GM12878 (cell line): ENCODE results near the gene USP31. TPM values are rescaled to one million over a fixed set of nuclear protein-coding genes. Genes with fewer than 3 reads are reported as not detected.

Source experiments
- ATAC-seq: fragments of 200-7000 bp; cut with Tn5 transposase; 3 replicates; pipeline ENCODE4 v1.9.1; 2020; ENCODE audit warnings: mild to moderate bottlenecking, moderate library complexity
- BruUV-seq: library from RNA; stranded (reverse); fragments of 400-500 nt; replicated peaks from 2 replicates; lab custom pipeline; 2021; lab: Mats Ljungman, UMichigan
- CTCF ChIA-PET: fragments of 300-600 bp; sonication (Branson Sonifier 250); formaldehyde crosslinking; extraction: SDS; loops from one replicate; lab custom pipeline; 2021; ENCODE audit warnings: inconsistent platforms; lab: Yijun Ruan, JAX
- POLR2A ChIA-PET: fragments of 350-600 bp; formaldehyde crosslinking; extraction: SDS; loops from one replicate; lab custom pipeline; 2021; ENCODE audit warnings: inconsistent platforms; lab: Charles Lee
- RAD21 ChIA-PET: fragments of 300-600 bp; sonication (Branson Sonifier 250); formaldehyde crosslinking; loops from one replicate; lab custom pipeline; 2023; ENCODE audit warnings: antibody characterized with exemption; ENCODE audit not compliant: unreplicated experiment; lab: Charles Lee
- SMC1A ChIA-PET: fragments of 300-600 bp; sonication (Branson Sonifier 250); formaldehyde crosslinking; loops from one replicate; lab custom pipeline; 2023; ENCODE audit not compliant: unreplicated experiment, uncharacterized antibody; lab: Charles Lee
- DNase-seq: peaks from one replicate; pipeline ENCODE4 v3.0.0-alpha.2; 2011; ENCODE audit warnings: low read depth, low spot score
- FAIRE-seq: peaks from 3 replicates; lab custom pipeline; 2011; peaks lifted over from hg19 to GRCh38; lab: Jason Lieb, UNC
- H2AFZ ChIP-seq: 2 replicates; pipeline ENCODE4 v1.6.0; 2011; ENCODE audit warnings: low read depth, low read length, control low read depth; ENCODE audit not compliant: control insufficient read depth
- H3K27ac ChIP-seq: 2 replicates; pipeline ENCODE4 v1.5.1; 2011; ENCODE audit warnings: control low read depth; ENCODE audit not compliant: control insufficient read depth, insufficient read depth
- H3K27me3 ChIP-seq, 2 experiments: replicated peaks in 1 of 2; 2 replicates each; pipeline versions ENCODE4 v1.6.0 to v1.6.1; 2011; ENCODE audit warnings: low read length in 1 of 2; ENCODE audit not compliant: control insufficient read depth in 2 of 2, insufficient read depth in 2 of 2
- H3K36me3 ChIP-seq, 2 experiments: 2 replicates each; pipeline ENCODE4 v1.5.1; 2011; ENCODE audit warnings: low read length in 1 of 2; ENCODE audit not compliant: control insufficient read depth in 2 of 2, insufficient read depth in 2 of 2
- H3K4me1 ChIP-seq: 2 replicates; pipeline ENCODE4 v1.6.1; 2011; ENCODE audit warnings: mild to moderate bottlenecking, low read length, moderate library complexity, mixed read lengths; ENCODE audit not compliant: control insufficient read depth, insufficient read depth
- H3K4me2 ChIP-seq: 2 replicates; pipeline ENCODE4 v1.6.0; 2011; ENCODE audit warnings: control low read depth; ENCODE audit not compliant: control insufficient read depth, insufficient read depth
- H3K4me3 ChIP-seq: fragments of 200-600 bp; sonication (generic); 2 replicates; pipeline ENCODE4 v1.5.1; 2016
- H3K79me2 ChIP-seq: 2 replicates; pipeline ENCODE4 v1.6.0; 2011; ENCODE audit warnings: low read length; ENCODE audit not compliant: control insufficient read depth, insufficient read depth
- H3K9ac ChIP-seq: 2 replicates; pipeline ENCODE4 v1.8.0; 2011; ENCODE audit warnings: low read length, control low read depth, mixed read lengths; ENCODE audit not compliant: control insufficient read depth, insufficient read depth
- H3K9me3 ChIP-seq: replicated peaks from 3 replicates; pipeline ENCODE4 v1.5.1; 2011; ENCODE audit warnings: mild to moderate bottlenecking, low read length; ENCODE audit not compliant: control insufficient read depth, insufficient read depth
- H4K20me1 ChIP-seq: 2 replicates; pipeline ENCODE4 v1.6.0; 2011; ENCODE audit not compliant: control insufficient read depth, insufficient read depth
- ASH2L ChIP-seq: fragments of 300-600, 200-600 bp; sonication (generic); IDR thresholded peaks from 2 replicates; pipeline ENCODE4 v1.6.1; 2017; ENCODE audit warnings: low read depth, mild to moderate bottlenecking, borderline replicate concordance
- FOXM1 ChIP-seq: IDR thresholded peaks from 2 replicates; pipeline ENCODE4 v1.6.1; 2012; ENCODE audit warnings: low read depth, mild to moderate bottlenecking, inconsistent platforms, low read length, moderate library complexity
- NBN ChIP-seq: fragments of 450-650 bp; IDR thresholded peaks from 2 replicates; pipeline ENCODE4 v1.6.1; 2016
- POLR2A ChIP-seq: IDR thresholded peaks from 2 replicates; pipeline ENCODE4 v1.6.1; 2011; ENCODE audit warnings: low read depth, mild to moderate bottlenecking, low read length
- SMAD5 ChIP-seq: IDR thresholded peaks from 2 replicates; pipeline ENCODE4 v1.6.1; 2016; ENCODE audit warnings: antibody characterized with exemption, low read depth
- SPI1 ChIP-seq: IDR thresholded peaks from 2 replicates; pipeline ENCODE4 v1.6.1; 2011; ENCODE audit warnings: low read depth, mild to moderate bottlenecking, low read length, moderate library complexity, borderline replicate concordance; ENCODE audit not compliant: insufficient read depth
- STAT1 ChIP-seq: fragments of 450-650 bp; conservative IDR thresholded peaks from 2 replicates; pipeline ENCODE4 v1.6.1; 2014; ENCODE audit warnings: antibody characterized with exemption, mild to moderate bottlenecking
- SUZ12 ChIP-seq: fragments of 200-600 bp; sonication (generic); IDR thresholded peaks from one replicate; pipeline ENCODE4 v1.6.1; 2018; ENCODE audit warnings: antibody characterized with exemption, mild to moderate bottlenecking; ENCODE audit not compliant: unreplicated experiment
- TBL1XR1 ChIP-seq: IDR thresholded peaks from 2 replicates; pipeline ENCODE4 v1.6.1; 2012; ENCODE audit warnings: low read depth, low read length, improper control_type of control experiment
- WGBS: methylation state at CpG from one replicate; pipeline ENCODE4 v1.1.6; 2016; ENCODE audit warnings: low lambda C conversion rate; ENCODE audit not compliant: insufficient replicate concordance, insufficient coverage; ENCODE audit errors: missing lambda C conversion rate; 5-methylcytosine and 5-hydroxymethylcytosine counted together
- in situ Hi-C: fragments of 300-500 bp; cut with MboI; formaldehyde crosslinking; loops from 9 replicates; pipeline ENCODE4 v1.14.3; 2018; ENCODE audit warnings: mixed read lengths
- intact Hi-C: fragments of 100-400 bp; cut with micrococcal nuclease; formaldehyde crosslinking; loops from one replicate; pipeline ENCODE4 v1.14.2; 2022; ENCODE audit not compliant: unreplicated experiment
- polyA plus RNA-seq, 11 experiments: library from polyadenylated mRNA; depleted of rRNA in 4 of 11; unstranded in 6 of 11; stranded (reverse) in 5 of 11; fragments of >200 nt; fragmentation: Nextera tagmentation in 4 of 11; fragmentation: Illumina TruSeq in 1 of 11; extraction: Ambion mirVana in 4 of 11; extraction: Trizol in 1 of 11; gene quantifications; 1 replicate in 1 of 11; 2 replicates in 10 of 11; pipeline versions ENCODE4 v1.2.1 to v1.2.3, GENCODE V29; 2011 to 2016; ENCODE audit warnings: inconsistent platforms in 2 of 11, missing spikeins in 2 of 11, low read depth in 1 of 11
- total RNA-seq, 4 experiments: library from RNA; depleted of rRNA in 3 of 4; stranded (reverse); fragments of >200 nt in 3 of 4; fragmentation: Illumina TruSeq in 1 of 4; extraction: Trizol in 1 of 4; gene quantifications; 2 replicates each; pipeline versions ENCODE4 v1.2.1 to v1.2.3, GENCODE V29; 2013 to 2021
- TF ChIP-seq, protein P1 (sequence below): fragments of 450-650 bp; conservative IDR thresholded peaks from 2 replicates; pipeline ENCODE4 v1.6.1; 2017; ENCODE audit warnings: mild to moderate bottlenecking, moderate library complexity
- TF ChIP-seq, protein P2 (sequence below): IDR thresholded peaks from 2 replicates; pipeline ENCODE4 v1.6.1; 2012; ENCODE audit warnings: improper control_type of control experiment, low read depth, low read length; ENCODE audit not compliant: insufficient replicate concordance
- TF ChIP-seq, protein P3 (sequence below): fragments of 450-650 bp; IDR thresholded peaks from 2 replicates; pipeline ENCODE4 v1.6.1; 2016; ENCODE audit warnings: mild to moderate bottlenecking
- TF ChIP-seq, protein P4 (sequence below): fragments of 450-650 bp; IDR thresholded peaks from 2 replicates; pipeline ENCODE4 v1.6.1; 2016; ENCODE audit warnings: mild to moderate bottlenecking, moderate library complexity, borderline replicate concordance

USP31 gene
- total and polyA plus RNA-seq, 10 of the 15 experiments (the other 5 are each of a cell fraction or from before 2014, with no cell fraction given): 0.87 to 6.5 (median 3.2) TPM

DNA sequence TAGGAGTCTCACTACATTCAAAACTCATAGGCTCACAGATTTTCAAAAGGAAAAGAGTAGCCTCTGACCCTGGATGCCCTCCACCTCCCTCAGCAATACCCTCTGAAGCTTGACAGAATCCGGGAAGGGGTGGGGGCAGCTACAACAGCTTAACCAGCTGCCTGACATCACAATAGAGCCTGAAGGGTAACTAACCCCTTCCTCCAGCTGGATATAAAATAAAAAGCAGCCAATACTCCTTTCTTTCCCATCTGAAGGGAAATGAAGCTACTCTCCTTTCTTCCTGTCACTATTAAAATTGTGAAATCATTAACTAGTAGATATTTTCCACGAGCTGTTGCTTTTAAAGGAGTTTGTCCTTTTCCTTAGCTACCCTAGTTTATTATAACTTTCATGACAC, 24.0 kb downstream of the USP31 start:
- no peak overlapping the region for H2AFZ ChIP-seq
- no peak overlapping the region for H3K27ac ChIP-seq
- SMC1A ChIA-PET: interaction anchor here (0.7 to 1.3 kb wide), 4 partner anchors 8 to 309 kb away, joined by 3 to 4 read pairs (median 4); no protein-coding TSS in a partner anchor
- no peaks in the 10 kb centered on the region for H3K79me2 ChIP-seq
- CTCF ChIA-PET: interaction anchor here (0.9 kb wide), 1 partner anchor 311 kb away, joined by 3 read pairs; no protein-coding TSS in a partner anchor
- RAD21 ChIA-PET: no interaction called here
- H3K4me1 ChIP-seq: no peaks in the 10 kb centered on the region
- BruUV-seq: TSS peak; percentile 61
- POLR2A ChIA-PET: no interaction called here
- H3K4me2 ChIP-seq: no peak overlapping the region
- no peak for DNase-seq
- no peaks in the 10 kb centered on the region for H3K9me3 ChIP-seq
- H3K4me3 ChIP-seq: no peak overlapping the region
- 73% methylated on average over 2 of the region's 2 CpGs for WGBS
- no peak for ATAC-seq
- no peak for FAIRE-seq
- no peaks in the 10 kb centered on the region for H3K27me3 ChIP-seq
- no peak overlapping the region for H3K9ac ChIP-seq
- H3K36me3 ChIP-seq: no peaks in the 10 kb centered on the region
- H4K20me1 ChIP-seq: no peaks in the 10 kb centered on the region
- intact Hi-C loops: no loop called here
- in situ Hi-C loops: no loop called here
- TF ChIP-seq, protein P1, sequence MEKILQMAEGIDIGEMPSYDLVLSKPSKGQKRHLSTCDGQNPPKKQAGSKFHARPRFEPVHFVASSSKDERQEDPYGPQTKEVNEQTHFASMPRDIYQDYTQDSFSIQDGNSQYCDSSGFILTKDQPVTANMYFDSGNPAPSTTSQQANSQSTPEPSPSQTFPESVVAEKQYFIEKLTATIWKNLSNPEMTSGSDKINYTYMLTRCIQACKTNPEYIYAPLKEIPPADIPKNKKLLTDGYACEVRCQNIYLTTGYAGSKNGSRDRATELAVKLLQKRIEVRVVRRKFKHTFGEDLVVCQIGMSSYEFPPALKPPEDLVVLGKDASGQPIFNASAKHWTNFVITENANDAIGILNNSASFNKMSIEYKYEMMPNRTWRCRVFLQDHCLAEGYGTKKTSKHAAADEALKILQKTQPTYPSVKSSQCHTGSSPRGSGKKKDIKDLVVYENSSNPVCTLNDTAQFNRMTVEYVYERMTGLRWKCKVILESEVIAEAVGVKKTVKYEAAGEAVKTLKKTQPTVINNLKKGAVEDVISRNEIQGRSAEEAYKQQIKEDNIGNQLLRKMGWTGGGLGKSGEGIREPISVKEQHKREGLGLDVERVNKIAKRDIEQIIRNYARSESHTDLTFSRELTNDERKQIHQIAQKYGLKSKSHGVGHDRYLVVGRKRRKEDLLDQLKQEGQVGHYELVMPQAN: no peak
- TF ChIP-seq FOXM1: no peak
- no peak for TF ChIP-seq SMAD5
- TF ChIP-seq, protein P2, sequence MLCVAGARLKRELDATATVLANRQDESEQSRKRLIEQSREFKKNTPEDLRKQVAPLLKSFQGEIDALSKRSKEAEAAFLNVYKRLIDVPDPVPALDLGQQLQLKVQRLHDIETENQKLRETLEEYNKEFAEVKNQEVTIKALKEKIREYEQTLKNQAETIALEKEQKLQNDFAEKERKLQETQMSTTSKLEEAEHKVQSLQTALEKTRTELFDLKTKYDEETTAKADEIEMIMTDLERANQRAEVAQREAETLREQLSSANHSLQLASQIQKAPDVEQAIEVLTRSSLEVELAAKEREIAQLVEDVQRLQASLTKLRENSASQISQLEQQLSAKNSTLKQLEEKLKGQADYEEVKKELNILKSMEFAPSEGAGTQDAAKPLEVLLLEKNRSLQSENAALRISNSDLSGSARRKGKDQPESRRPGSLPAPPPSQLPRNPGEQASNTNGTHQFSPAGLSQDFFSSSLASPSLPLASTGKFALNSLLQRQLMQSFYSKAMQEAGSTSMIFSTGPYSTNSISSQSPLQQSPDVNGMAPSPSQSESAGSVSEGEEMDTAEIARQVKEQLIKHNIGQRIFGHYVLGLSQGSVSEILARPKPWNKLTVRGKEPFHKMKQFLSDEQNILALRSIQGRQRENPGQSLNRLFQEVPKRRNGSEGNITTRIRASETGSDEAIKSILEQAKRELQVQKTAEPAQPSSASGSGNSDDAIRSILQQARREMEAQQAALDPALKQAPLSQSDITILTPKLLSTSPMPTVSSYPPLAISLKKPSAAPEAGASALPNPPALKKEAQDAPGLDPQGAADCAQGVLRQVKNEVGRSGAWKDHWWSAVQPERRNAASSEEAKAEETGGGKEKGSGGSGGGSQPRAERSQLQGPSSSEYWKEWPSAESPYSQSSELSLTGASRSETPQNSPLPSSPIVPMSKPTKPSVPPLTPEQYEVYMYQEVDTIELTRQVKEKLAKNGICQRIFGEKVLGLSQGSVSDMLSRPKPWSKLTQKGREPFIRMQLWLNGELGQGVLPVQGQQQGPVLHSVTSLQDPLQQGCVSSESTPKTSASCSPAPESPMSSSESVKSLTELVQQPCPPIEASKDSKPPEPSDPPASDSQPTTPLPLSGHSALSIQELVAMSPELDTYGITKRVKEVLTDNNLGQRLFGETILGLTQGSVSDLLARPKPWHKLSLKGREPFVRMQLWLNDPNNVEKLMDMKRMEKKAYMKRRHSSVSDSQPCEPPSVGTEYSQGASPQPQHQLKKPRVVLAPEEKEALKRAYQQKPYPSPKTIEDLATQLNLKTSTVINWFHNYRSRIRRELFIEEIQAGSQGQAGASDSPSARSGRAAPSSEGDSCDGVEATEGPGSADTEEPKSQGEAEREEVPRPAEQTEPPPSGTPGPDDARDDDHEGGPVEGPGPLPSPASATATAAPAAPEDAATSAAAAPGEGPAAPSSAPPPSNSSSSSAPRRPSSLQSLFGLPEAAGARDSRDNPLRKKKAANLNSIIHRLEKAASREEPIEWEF: no peak
- TF ChIP-seq, protein P3, sequence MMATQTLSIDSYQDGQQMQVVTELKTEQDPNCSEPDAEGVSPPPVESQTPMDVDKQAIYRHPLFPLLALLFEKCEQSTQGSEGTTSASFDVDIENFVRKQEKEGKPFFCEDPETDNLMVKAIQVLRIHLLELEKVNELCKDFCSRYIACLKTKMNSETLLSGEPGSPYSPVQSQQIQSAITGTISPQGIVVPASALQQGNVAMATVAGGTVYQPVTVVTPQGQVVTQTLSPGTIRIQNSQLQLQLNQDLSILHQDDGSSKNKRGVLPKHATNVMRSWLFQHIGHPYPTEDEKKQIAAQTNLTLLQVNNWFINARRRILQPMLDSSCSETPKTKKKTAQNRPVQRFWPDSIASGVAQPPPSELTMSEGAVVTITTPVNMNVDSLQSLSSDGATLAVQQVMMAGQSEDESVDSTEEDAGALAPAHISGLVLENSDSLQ: no peak
- TF ChIP-seq STAT1: no peak
- TF ChIP-seq ASH2L: no peak
- TF ChIP-seq NBN: no peak
- no peak for TF ChIP-seq TBL1XR1
- TF ChIP-seq SUZ12: no peak
- TF ChIP-seq POLR2A: no peak
- TF ChIP-seq, protein P4, sequence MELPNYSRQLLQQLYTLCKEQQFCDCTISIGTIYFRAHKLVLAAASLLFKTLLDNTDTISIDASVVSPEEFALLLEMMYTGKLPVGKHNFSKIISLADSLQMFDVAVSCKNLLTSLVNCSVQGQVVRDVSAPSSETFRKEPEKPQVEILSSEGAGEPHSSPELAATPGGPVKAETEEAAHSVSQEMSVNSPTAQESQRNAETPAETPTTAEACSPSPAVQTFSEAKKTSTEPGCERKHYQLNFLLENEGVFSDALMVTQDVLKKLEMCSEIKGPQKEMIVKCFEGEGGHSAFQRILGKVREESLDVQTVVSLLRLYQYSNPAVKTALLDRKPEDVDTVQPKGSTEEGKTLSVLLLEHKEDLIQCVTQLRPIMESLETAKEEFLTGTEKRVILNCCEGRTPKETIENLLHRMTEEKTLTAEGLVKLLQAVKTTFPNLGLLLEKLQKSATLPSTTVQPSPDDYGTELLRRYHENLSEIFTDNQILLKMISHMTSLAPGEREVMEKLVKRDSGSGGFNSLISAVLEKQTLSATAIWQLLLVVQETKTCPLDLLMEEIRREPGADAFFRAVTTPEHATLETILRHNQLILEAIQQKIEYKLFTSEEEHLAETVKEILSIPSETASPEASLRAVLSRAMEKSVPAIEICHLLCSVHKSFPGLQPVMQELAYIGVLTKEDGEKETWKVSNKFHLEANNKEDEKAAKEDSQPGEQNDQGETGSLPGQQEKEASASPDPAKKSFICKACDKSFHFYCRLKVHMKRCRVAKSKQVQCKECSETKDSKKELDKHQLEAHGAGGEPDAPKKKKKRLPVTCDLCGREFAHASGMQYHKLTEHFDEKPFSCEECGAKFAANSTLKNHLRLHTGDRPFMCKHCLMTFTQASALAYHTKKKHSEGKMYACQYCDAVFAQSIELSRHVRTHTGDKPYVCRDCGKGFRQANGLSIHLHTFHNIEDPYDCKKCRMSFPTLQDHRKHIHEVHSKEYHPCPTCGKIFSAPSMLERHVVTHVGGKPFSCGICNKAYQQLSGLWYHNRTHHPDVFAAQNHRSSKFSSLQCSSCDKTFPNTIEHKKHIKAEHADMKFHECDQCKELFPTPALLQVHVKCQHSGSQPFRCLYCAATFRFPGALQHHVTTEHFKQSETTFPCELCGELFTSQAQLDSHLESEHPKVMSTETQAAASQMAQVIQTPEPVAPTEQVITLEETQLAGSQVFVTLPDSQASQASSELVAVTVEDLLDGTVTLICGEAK: no peak
- TF ChIP-seq SPI1: no peak
